Activated effector memory CD4-positive, alpha-beta T cell treated with anti-CD3 and anti-CD28 coated beads, Interleukin-2, amount 50 U/mL, for 16 hours (primary cell): ENCODE data around the gene MDGA2.
"Not testable (repeated sequence)": the region's sequence is repeated elsewhere in the genome, so short reads cannot be mapped to it uniquely, and the experiment has no call there.

ENCODE experiments used
- DNase-seq: peaks from one replicate; pipeline ENCODE4 v3.0.0-alpha.2; 2020

MDGA2 gene

DNA sequence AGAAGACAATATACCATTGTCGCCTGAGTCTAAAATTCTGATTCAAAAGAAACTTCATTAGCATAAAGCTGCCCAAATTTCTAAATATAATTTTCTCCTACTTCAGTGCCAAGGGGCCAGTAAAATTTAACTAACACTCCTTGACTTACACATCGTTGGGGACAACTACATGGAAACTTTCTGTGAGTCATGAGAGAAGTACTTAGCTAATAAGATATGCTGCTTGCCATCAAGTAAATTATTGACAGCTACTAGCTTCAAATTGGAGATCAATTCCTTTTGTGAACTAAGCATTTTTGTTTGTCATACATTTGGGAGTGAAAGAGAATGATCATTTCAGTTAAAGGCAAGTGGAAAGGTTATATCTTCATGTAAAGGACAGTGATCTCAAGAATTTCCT lies 373.3 kb downstream of the MDGA2 start:
- DNase-seq, result no peak

DNA sequence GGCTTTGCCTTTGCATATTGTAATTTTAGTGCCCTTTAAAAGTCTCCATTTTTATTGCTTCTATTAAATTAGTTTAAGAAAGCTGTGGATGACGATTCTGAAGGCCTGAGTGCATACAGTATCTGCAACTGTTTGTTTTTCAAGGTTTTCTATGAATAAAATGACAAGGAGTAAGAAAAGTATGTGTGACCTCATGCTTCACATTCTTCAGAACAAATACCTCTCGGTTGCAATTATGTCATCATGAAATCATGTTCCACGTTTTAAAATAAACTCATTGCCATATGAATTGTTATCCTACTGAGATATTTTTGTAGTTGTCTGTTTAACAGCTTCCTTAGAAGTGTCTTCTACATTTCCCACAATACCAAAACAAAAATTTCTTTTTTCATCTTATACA lies 374.6 kb downstream of the MDGA2 start:
- no peak for DNase-seq

DNA sequence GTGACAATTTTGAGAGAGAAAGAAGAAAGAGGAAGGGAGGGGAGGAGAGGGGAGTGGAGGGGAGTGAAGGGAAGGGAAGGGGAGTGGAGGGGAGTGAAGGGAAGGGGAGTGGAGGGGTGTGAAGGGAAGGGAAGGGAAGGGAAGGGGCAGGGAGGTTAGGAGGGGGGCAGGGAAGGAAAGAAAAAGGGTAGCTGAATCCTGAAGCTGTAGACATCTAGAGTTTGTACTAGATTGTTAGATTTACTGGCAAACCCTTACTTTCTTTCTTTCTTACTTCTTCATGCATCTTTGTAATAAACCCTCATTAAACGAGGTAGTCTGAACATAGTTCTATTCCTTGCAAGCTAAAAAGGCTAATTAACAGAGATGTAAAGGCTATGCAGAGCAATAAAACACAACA lies 378.0 kb downstream of the MDGA2 start:
- no peak for DNase-seq

DNA sequence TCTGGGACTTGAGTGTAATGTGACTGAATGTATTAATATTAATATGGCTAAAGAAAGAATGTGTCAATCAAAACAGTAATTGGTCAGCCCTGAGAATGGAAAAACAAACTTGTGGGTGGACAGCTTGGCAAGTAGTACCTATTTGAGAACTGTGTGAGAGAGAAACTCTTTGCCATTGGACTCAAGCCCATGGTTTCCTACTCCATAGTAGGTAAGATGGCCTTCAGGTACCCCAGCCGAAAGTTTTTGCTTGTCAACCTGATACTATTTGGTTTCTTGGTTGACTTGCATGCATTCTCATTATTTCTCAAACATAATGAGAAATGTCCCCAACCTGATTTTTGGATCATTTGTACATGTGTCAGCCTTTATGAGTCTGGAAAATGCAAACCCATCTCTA lies 391.1 kb downstream of the MDGA2 start:
- DNase-seq, result no peak

DNA sequence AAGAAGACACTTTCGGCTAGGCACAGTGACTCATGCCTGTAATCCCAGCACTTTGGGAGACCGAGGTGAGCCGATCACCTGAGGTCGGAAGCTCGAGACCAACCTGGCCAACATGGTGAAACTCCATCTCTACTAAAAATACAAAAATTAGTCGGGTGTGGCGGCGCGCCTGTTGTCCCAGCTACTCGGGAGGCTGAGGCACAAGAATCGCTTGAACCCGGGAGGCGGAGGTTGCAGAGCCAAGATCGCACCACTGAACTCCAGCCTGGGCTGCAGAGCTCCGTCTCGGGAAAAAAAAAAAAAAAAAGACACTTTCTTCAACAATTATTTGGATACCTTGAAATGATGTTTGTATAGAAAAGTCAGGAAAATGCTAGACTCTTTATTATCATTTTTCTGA lies 393.6 kb downstream of the MDGA2 start:
- DNase-seq, result not testable (repeated sequence)

DNA sequence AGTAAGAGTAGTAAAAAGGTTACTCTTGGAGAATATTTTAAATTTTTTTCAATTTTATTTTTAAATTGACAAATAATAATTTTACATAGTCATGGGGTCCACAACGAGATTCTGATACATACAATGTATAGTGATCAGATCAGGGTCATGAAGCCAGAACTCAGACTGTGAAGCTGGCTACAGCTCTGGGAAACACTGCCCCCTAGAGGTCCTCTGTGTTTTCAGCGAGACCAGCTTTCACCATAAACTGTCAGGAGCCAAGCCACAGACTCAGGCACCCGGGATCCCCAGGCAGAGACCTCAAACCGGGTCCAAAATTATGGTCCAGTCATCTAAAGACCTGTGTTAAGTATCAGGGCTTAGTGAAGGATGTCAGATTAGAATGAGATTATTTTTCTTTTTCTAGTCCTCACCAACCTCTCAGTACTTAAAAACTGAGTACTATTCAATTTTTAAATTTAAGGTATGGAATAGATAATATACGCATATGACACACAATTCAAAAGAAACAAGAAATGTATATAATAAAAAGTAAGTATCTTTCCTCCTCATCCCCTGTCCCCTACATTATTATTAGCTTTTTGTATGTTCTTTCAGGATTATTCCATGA lies 397.1 kb downstream of the MDGA2 start:
- DNase-seq, result no peak

DNA sequence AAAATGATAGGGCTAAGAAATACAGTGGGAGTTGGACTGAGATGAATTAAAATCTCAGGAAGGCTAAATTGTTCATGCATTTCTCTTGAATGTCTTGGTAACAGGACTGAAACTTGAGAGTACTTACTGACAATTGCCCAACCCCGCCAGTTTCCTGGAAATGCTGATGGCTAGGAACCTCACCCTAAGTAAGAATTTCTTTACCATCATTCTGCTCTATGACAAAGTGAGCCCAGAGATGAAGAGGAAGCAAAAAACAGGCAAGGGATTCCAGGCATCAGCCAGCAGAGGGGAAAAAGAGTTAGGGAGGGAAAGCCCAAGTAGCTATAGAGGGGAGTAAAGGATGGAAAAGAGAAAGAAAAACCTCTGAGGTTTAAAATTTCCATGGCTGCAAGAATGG lies 397.7 kb downstream of the MDGA2 start:
- no peak for DNase-seq

DNA sequence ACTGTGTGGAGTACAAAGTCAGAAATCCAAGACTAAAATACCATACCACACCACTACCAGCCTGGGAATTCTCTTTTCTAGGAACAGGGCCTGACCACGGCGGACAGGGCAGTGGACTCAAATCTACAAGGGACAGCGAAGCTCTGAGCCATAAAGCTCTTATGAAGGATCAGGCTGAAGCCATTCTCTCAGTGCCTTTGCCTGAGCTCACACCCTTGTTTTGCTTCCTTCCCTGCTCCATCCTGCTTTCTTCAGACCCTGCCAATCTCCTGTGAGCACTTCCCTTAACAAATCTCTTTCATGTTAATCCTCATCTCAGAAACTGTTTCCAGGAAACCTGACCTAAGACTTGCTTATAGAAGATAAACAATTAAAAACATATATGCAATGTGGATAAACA lies 398.5 kb downstream of the MDGA2 start:
- DNase-seq, result no peak

DNA sequence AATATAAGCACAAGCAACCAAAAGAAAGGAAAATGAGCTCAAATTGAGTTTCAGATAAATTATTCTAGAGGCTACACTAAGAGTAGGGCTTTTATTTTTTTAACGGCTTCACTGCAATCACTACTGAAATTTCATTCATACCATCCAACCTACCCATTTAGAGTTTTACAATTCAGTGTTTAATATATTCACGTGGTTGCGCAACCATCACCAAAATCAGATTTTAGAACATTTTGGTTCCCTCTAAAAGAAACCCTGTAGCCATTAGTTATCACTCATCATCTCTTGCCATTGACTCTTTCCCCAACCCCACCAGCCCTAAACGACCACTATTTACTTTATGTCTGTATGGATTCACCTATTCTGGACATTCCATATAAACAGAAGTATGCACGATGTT lies 401.5 kb downstream of the MDGA2 start:
- DNase-seq, result no peak

DNA sequence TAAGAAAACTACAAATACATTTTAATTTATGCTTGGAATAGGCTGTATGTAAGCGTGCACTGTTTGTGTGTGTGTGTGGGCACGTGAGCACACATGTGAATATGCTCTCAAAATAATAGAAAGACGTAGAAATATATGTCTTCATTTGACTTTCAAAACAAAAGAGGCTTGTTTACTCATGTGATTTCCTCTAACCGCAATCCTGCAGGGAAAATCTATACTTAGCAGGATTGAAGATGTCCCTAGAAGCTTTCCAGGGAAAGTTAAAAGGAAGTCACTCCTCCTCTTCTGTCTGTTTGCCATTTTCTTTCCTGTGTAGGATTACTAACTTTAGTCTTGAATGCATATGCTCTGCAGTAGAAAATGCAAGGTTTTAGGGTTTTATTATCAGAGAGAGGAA lies 404.7 kb downstream of the MDGA2 start:
- no peak for DNase-seq

DNA sequence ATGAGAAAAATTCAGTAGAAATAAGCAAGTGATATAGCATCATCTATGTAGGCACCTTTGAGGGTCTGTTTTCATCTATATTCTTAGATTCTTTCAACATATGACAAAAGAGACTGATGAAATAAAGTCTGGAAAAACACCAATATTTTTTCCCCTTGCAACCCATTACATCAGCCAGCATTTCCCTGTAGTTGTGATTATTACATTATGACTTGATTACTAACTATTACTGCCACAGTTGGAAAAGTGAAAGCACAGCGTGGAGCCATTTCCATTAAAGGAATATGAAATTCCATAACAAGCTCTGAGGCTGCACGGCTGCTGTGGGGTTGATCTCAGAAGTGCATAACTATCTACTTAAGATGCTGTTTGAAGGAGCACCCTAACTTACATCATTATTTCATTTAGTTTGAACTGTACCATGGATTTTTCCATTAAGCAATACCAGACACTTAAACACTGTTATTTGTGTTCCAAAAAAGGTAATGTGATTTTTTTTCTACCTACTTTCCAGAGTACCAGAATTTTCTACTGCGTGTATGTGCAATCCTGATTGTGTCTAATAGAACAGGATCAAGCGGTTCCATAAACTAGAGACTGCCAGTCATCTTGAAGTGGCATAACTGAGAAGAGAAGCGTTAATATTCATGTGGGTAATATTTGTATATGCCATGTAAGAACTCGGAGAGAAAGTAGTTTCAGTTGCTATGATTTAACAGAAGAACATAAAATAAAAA lies 405.5 kb downstream of the MDGA2 start:
- no peak for DNase-seq

DNA sequence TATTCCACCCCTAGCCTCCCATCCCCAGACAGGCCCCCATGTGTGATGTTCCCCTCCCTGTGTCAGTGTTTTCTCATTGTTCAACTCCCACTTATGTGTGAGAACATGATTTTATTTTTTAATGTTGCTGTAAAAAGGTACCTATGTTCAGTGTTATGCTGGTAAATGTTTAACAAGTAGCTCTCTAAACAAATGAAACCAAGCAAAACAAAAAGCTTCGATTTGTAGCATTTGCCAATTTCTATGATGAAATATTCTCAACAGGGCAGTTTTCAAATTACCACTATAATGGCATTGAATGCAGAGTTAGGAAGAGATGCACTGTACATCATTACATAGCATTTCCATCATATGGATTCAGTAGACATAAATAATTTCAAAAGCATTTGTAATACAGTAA lies 410.6 kb downstream of the MDGA2 start:
- DNase-seq, result no peak

DNA sequence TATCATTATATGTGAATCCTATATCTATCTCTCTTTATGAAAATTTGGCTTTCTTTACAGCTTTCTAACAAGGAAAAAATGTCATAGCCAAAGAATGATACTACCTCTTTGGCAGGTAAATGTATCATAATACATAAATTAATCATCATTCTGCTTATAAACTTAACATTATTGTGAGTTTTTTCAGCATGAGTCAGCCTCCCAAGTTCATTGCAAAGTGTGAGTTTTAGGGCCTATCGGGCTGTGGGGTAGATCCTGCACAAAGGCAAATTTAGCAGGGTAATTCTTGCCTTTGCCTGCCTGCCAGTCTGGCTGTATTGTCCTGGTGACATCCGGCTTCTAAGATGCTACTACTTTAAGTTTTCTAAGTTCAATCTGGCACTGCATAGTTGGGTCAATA lies 412.6 kb downstream of the MDGA2 start:
- no peak for DNase-seq

DNA sequence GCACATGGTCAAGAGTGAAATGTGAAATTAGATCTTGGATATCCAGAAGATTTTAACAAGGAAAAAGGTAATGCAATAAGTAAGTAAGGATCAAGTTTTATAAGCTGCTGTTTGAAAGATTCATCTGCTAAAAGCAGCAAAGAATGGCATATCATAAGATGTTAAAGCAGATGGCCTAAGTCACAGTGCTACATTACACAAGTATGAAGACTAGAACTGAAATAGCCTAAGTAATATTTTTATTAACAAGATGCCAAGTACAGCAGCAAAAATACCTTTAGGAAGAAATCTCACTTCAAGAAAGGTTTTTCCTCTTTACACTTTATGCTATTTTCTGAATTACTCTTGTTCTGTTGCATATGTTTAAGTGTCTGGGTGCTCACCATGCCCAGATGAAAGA lies 414.1 kb downstream of the MDGA2 start:
- no peak for DNase-seq

DNA sequence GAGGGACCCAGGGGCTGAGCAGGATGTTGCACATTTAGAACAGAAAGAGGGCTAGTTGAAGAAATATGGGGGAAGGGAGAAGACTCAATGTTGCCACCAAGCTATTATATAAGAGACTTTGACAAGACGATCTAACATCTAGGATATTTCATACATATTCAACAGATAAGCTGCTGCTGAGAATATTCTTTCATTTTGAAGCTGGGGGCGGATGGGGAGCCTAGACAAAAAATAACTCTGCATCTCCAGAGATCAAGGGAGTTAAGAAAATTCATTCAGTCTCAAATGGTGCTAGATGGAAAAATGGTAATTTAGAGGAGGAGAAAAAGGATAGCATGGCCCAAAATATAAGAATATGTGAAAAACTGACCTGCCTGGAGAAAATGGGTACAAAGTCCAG lies 415.6 kb downstream of the MDGA2 start:
- DNase-seq, result no peak

DNA sequence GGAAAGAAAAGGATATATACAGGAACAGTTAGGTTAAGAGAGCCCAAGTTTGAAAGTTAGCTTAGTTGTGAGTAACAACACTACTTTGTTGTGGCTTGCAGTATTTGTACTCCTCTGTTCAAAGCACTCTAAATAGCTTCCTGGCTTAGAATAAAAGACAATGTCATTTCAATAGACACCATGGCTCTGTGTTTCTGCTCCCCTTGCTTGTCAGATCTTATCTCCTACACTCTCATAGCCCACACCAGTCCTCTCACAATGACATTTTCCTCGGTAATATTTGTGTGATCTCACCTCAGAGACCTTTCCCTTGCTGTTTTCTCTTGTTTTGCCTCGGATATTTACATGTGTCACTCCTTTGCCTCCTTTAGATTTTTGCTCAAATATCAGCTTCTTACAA lies 418.4 kb downstream of the MDGA2 start:
- no peak for DNase-seq

DNA sequence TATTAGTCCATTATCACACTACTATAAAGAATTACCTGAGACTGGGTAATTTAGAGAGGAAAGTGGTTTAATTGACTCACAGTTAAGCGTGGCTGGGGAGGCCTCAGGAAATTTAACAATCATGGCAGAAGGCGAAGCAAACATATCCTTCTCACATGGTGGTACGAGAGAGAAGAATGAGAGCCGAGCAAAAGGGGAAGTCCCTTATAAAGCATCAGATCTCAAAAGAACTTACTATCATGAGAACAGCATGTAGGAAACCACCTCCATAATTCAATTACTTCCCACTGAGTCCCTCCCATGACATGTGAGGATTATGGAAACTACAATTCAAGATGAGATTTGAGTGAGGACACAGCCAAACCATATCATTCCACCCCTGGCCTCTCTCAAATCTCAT lies 422.6 kb downstream of the MDGA2 start:
- no peak for DNase-seq

DNA sequence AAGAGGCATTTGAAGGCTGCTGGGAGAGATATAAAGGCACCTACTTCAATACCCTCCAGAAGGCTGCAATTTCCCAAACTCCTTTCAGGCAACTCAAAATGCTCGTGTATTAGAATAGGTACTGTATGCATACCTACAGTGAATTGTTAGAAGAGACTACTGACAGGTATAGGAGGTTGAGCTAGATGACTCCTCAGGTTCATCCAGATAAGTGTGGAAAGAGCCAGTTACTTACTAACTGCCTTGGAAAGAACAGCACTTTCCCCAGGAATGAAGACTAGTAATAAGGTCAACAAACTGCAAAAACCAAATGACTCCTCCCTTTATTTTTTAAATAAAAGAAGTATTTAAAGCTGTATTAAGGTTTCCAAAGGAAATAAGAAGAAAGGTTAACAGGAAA lies 429.0 kb downstream of the MDGA2 start:
- no peak for DNase-seq

DNA sequence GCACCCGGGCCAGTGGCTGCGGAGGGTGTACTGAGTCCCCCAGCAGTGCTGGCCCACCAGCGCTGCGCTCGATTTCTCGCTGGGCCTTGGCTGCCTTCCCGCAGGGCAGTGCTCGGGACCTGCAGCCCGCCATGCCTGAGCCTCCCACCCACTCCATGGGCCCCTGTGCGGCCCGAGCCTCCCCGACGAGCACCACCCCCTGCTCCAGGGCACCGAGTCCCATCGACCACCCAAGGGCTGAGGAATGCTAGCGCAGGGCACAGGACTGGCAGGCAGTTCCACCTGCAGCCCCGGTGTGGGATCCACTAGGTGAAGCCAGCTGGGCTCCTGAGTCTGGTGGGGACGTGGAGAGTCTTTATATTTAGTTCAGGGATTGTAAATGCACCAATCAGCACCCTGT lies 432.8 kb downstream of the MDGA2 start:
- not testable (repeated sequence) for DNase-seq

DNA sequence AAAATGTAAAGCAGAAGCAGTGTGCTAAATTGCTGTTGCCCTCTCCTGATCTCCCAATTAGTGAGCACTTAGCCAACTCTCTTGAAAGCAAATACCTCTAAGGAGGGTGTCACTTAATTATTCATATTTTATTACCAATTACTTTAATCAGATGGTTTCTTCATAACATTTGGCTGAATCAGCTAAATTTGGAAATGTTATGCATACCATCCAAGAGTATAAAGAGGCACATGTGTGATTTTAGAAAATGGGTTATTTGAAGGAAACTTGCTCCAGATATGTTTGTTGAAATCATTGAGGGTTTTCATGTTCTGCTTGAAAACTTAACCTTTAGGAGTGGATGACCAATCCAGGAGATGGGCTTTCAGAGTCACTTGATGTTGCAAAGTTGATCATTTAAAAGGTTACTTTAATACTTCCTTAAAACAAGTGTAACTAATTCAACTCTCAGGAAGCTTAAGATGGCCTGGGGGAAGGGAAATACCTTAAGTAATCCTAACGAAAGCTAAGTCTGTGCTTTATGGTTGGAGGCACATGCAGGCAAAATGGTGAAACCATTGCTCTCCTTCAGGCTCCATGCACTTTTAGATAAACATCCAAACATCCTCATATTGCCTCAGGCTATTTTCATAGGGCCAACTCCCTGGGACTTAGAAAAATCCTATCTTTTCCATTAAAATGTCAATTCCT lies 434.5 kb downstream of the MDGA2 start:
- no peak for DNase-seq

DNA sequence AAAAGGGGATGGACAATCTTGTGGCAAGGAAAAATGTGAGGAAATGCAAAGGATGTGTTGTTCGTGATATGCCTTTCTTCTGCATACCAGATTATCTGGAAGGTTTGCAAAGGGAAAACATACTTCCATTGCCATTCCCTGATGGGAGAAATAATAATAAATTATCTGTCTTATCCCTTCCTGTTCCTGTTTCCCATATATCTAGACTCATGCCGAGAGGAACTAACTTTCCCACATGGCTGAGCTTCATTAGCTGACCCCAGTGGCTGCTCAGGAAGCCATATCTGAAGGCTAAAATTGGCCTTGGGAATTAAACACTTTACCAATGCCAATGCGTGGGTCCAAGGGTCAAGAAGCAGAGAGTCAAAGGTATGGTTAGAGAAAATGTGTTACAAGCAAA lies 439.8 kb downstream of the MDGA2 start:
- no peak for DNase-seq

DNA sequence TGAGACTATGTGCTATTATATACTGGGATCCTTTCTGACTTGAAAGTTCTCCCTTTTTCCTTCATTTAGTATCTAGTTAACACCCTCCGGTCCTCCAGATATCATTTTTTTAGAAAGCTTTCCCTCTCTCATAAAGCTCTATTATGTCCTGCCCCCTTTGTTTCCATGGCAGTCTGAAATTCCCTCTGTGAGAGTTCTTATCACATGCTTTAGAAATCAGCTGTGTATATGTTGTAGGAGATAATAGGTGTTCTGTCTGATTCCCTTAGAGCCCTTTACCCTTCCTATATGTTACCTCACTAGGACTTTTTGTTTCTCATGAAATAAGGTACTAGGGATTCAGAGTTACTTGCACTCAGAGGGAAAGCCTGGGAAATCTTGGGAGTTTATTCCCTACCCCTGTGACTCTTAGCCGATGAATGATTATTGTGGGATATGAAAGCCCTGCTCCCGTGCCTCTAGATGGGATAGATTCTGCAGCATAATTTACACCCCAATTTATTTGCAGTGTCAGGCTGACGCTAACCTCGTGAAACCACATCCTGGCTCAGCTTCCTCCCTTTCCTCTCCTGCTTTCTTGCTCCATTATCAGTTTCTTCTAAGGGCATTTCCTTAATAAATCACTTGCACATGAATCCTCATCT lies 448.4 kb downstream of the MDGA2 start:
- no peak for DNase-seq

DNA sequence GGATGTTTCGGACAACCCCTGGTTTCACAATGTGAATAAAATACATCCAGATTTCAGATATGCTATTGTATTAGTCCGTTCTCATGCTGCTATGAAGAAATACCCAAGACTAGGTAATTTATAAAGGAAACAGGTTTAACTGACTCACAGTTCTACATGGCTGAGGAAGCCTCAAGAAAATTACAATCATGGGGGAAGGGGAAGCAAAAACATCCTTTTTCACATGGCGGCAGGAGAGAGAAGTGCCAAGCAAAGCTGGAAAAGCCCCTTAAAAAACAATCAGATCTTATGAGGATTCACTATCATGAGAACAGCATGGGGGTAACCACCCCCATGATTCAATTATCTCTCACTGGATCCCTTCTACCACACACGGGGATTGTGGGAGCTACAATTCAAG lies 451.7 kb downstream of the MDGA2 start:
- no peak for DNase-seq

DNA sequence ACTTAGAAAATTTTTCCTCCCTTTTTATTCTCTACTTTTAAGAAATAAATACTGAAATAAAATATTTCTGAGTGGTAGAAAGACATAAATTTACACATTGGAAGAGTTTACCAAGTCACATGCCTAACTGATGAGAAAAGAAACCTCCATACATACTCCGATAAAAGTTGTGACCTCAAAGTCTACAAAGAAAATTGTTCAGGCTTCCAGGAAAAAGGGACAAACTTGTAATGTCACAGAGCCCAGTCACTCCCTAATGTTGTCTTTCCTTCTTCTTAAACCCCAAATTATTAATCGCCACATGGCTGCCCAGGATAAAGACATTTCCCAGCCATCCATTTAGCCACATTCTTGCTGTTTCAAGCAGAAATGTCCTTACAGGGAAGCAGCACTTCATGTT lies 455.3 kb downstream of the MDGA2 start:
- no peak for DNase-seq
